K562 (cell line): ENCODE data around the gene UBAP1L. TPM values are rescaled to one million over a fixed set of nuclear protein-coding genes. Genes with fewer than 3 reads are reported as not detected.

ENCODE experiments used
- ATAC-seq: fragments of 200-7000 bp; cut with Tn5 transposase; 3 replicates; pipeline ENCODE4 v1.9.1; 2020; ENCODE audit warnings: moderate library complexity
- BruUV-seq: library from RNA; stranded (reverse); fragments of 400-500 nt; replicated peaks from 2 replicates; lab custom pipeline; 2021; lab: Mats Ljungman, UMichigan
- CTCF ChIA-PET: fragments of 300-600 bp; formaldehyde crosslinking; extraction: SDS; loops from one replicate; lab custom pipeline; 2021; ENCODE audit warnings: low intra/inter-chr PET ratio; lab: Yijun Ruan, JAX
- POLR2A ChIA-PET: fragments of 300-600, 350-650 bp; sonication (Branson Sonifier 250); formaldehyde crosslinking; extraction: SDS; loops from one replicate; lab custom pipeline; 2021; ENCODE audit warnings: antibody characterized with exemption, inconsistent platforms; lab: Yijun Ruan, JAX
- DNase-seq, 4 experiments: peaks; one replicate each; pipeline versions ENCODE4 v3.0.0 to v3.0.0-alpha.2; 2011 to 2018; ENCODE audit warnings: low spot score in 3 of 4, mixed read lengths in 3 of 4; ENCODE audit errors: extremely low read depth in 1 of 4
- FAIRE-seq: peaks from 2 replicates; lab custom pipeline; 2011; peaks lifted over from hg19 to GRCh38; lab: Jason Lieb, UNC
- H2AFZ ChIP-seq: 2 replicates; pipeline ENCODE4 v1.6.0; 2011; ENCODE audit warnings: low read depth, low read length, control low read depth, inconsistent platforms
- H3K27ac ChIP-seq: fragments of 200-600 bp; 3 replicates; pipeline ENCODE4 v1.8.0; 2011; ENCODE audit warnings: low read depth, mild to moderate bottlenecking, control low read depth, inconsistent platforms, low read length, moderate library complexity, mixed read lengths; ENCODE audit errors: extremely low read depth
- H3K27me3 ChIP-seq, 2 experiments: fragments of 300-600 bp in 1 of 2; 2 replicates in 1 of 2; 3 replicates in 1 of 2; pipeline versions ENCODE4 v1.6.0 to v1.8.0; 2011; ENCODE audit warnings: inconsistent platforms in 2 of 2, low read length in 2 of 2, mild to moderate bottlenecking in 1 of 2, mixed read lengths in 1 of 2, moderate library complexity in 1 of 2; ENCODE audit not compliant: control insufficient read depth in 2 of 2, insufficient read depth in 2 of 2
- H3K36me3 ChIP-seq: fragments of 300-600 bp; 3 replicates; pipeline ENCODE4 v1.8.0; 2011; ENCODE audit warnings: mild to moderate bottlenecking, low read length, inconsistent platforms; ENCODE audit not compliant: control insufficient read depth, insufficient read depth
- H3K4me1 ChIP-seq, 2 experiments: fragments of 200-600 bp in 1 of 2; replicated peaks in 1 of 2; 2 replicates in 1 of 2; 3 replicates in 1 of 2; pipeline versions ENCODE4 v1.5.1 to v1.8.0; 2011; ENCODE audit warnings: inconsistent platforms in 2 of 2, low read length in 2 of 2, mild to moderate bottlenecking in 1 of 2, mixed read lengths in 1 of 2, moderate library complexity in 1 of 2; ENCODE audit not compliant: control insufficient read depth in 2 of 2, insufficient read depth in 2 of 2
- H3K4me2 ChIP-seq: 2 replicates; pipeline ENCODE4 v1.6.1; 2011; ENCODE audit warnings: low read length, control low read depth, inconsistent platforms, mixed read lengths; ENCODE audit not compliant: insufficient read depth
- H3K4me3 ChIP-seq: fragments of 200-600 bp; sonication (generic), shearing (Covaris generic); 2 replicates; pipeline ENCODE4 v1.5.1; 2016; ENCODE audit warnings: control low read depth, inconsistent platforms
- H3K79me2 ChIP-seq: fragments of 200-600 bp; 3 replicates; pipeline ENCODE4 v1.8.0; 2011; ENCODE audit warnings: low read length, inconsistent platforms; ENCODE audit not compliant: control insufficient read depth, insufficient read depth
- H3K9ac ChIP-seq, 2 experiments: 2 replicates each; pipeline versions ENCODE4 v1.6.0 to v1.6.1; 2011; ENCODE audit warnings: low read depth in 2 of 2, low read length in 2 of 2, control low read depth in 1 of 2, inconsistent platforms in 1 of 2, mild to moderate bottlenecking in 1 of 2, mixed read lengths in 1 of 2; ENCODE audit not compliant: insufficient read depth in 1 of 2
- H3K9me1 ChIP-seq: one replicate; pipeline ENCODE4 v1.6.0; 2011; ENCODE audit warnings: inconsistent platforms, mild to moderate bottlenecking, low read length, moderate library complexity; ENCODE audit not compliant: control insufficient read depth, insufficient read depth
- H3K9me3 ChIP-seq: replicated peaks from 2 replicates; pipeline ENCODE4 v1.5.1; 2011; ENCODE audit warnings: low read depth, low read length, inconsistent platforms; ENCODE audit not compliant: control insufficient read depth, insufficient read depth
- H4K20me1 ChIP-seq: replicated peaks from 2 replicates; pipeline ENCODE4 v1.6.1; 2011; ENCODE audit warnings: low read length, inconsistent platforms, mixed read lengths; ENCODE audit not compliant: control insufficient read depth, insufficient read depth
- ZNF3 ChIP-seq: fragments of 250-450 bp; sonication (Bioruptor Pico); IDR thresholded peaks from 2 replicates; pipeline ENCODE4 v1.5.0; 2021; ENCODE audit warnings: mild to moderate bottlenecking, moderate library complexity
- ZNF436 ChIP-seq: fragments of 250-450, 450-650 bp; sonication (Bioruptor Pico); formaldehyde crosslinking; IDR thresholded peaks from 2 replicates; pipeline ENCODE4 v1.7.0; 2020; ENCODE audit warnings: mild to moderate bottlenecking
- ZNF785 ChIP-seq: fragments of 250-450 bp; sonication (Bioruptor Pico); IDR thresholded peaks from 2 replicates; pipeline ENCODE4 v1.4.0; 2020; ENCODE audit warnings: mild to moderate bottlenecking
- WGBS: fragments of 100-300 bp; shearing (Covaris generic); methylation state at CpG from one replicate; pipeline ENCODE4 v1.1.6; 2016; ENCODE audit warnings: low coverage, mixed read lengths; ENCODE audit not compliant: insufficient coverage; ENCODE audit errors: missing lambda C conversion rate; 5-methylcytosine and 5-hydroxymethylcytosine counted together
- in situ Hi-C: fragments of 300-500 bp; cut with MboI; formaldehyde crosslinking; loops from 4 replicates; pipeline ENCODE4 v1.15.0; 2018; ENCODE audit warnings: inconsistent platforms, mixed read lengths
- intact Hi-C: fragments of 100-400 bp; cut with micrococcal nuclease; formaldehyde crosslinking; loops from 2 replicates; pipeline ENCODE4 v1.14.2; 2022
- polyA plus RNA-seq, 8 experiments: library from polyadenylated mRNA; depleted of rRNA in 4 of 8; stranded (reverse) in 5 of 8; unstranded in 3 of 8; fragments of >200 nt; fragmentation: Nextera tagmentation in 2 of 8; fragmentation: Illumina TruSeq in 1 of 8; extraction: Ambion mirVana in 2 of 8; extraction: Trizol in 1 of 8; gene quantifications; 2 replicates each; pipeline versions ENCODE4 v1.2.1 to v1.2.3, GENCODE V29; 2011 to 2014; ENCODE audit warnings: inconsistent platforms in 1 of 8, missing spikeins in 1 of 8
- total RNA-seq, 7 experiments: library from RNA; depleted of rRNA in 6 of 7; stranded (reverse); fragments of >200 nt in 6 of 7; fragmentation: Illumina TruSeq in 2 of 7; extraction: Trizol in 2 of 7; gene quantifications; 2 replicates each; pipeline versions ENCODE4 v1.2.1 to v1.2.3, GENCODE V29; 2011 to 2021; ENCODE audit warnings: low replicate concordance in 1 of 7
- TF ChIP-seq, protein P1 (sequence below): conservative IDR thresholded peaks from 2 replicates; pipeline ENCODE4 v1.6.1; 2011; ENCODE audit warnings: low read depth, mild to moderate bottlenecking, low read length; ENCODE audit not compliant: control insufficient read depth

UBAP1L gene
- total and polyA plus RNA-seq, 9 of the 15 experiments (the other 6 are each of a cell fraction or from before 2014, with no cell fraction given) = 0.16 to 0.71 (median 0.41) TPM; not detected in 2

DNA sequence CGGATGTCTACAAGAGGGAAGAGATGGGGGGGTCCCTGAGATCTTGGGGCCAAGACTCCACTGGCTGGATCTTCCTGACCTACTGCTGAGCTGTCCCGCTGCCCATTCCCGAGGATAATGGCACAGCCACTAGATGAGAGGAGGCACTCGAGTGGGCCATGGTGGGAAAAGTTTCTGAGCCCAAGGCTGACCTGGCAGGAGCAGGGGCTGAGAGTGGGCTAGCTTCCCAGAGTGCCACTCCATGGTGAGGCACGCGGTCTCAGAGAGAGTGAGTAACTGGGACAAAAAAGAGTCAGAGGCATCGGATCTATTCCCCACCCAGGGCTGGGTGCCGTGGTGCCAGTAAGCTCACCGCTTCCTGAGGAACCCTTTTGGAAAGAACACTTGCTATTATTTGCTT, 58.9 kb downstream of the UBAP1L start:
- in situ Hi-C loops = loop anchor here (10.0 kb wide), 2 partner anchors 239 to 329 kb away; partner anchors contain the start of gene RNU5A-1
- FAIRE-seq = no peak
- Histone ChIP-seq H4K20me1 (no peaks in the 10 kb centered on the region; the same call in 1 of the 2 replicates), H3K9me3 (no peaks in the 10 kb centered on the region), H3K9ac (no peak overlapping the region), H3K27ac (no peak overlapping the region), H3K36me3 (no peaks in the 10 kb centered on the region), H3K4me2 (no peak overlapping the region), H3K4me1 (peaks cover 0 to 6% of the 10 kb centered on the region in 2 experiments; a peak in 1 of 5 replicates), H2AFZ (no peak overlapping the region), H3K27me3 (peaks cover 0 to 23% of the 10 kb centered on the region in 2 experiments; a peak in 3 of 5 replicates), H3K4me3 (no peak overlapping the region), H3K79me2 (no peaks in the 10 kb centered on the region), H3K9me1 (no peaks in the 10 kb centered on the region)
- ChIA-PET POLR2A (interaction anchor here (0.8 to 1.5 kb wide), 3 partner anchors 12 to 249 kb away, joined by 3 to 7 read pairs (median 4); partner anchors contain the start of genes RASL12 and RNU5B-1), CTCF (no interaction called here)
- TF ChIP-seq ZNF3 (CRISPR knock-in tag) = no peak
- no peak for TF ChIP-seq ZNF785 (CRISPR knock-in tag)
- TF ChIP-seq, protein P1, sequence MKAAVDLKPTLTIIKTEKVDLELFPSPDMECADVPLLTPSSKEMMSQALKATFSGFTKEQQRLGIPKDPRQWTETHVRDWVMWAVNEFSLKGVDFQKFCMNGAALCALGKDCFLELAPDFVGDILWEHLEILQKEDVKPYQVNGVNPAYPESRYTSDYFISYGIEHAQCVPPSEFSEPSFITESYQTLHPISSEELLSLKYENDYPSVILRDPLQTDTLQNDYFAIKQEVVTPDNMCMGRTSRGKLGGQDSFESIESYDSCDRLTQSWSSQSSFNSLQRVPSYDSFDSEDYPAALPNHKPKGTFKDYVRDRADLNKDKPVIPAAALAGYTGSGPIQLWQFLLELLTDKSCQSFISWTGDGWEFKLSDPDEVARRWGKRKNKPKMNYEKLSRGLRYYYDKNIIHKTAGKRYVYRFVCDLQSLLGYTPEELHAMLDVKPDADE = no peak
- TF ChIP-seq ZNF436 (CRISPR knock-in tag) = no peak
- DNase-seq = no peak
- WGBS = 32% methylated on average over 9 of the region's 9 CpGs
- no peak for ATAC-seq
- BruUV-seq = no TSS peak
- intact Hi-C loops = no loop called here
